HG03520 (cell line): Measurements from ENCODE around the gene HORMAD1.
"Not testable (repeated sequence)": the region's sequence is repeated elsewhere in the genome, so short reads cannot be mapped to it uniquely, and the experiment has no call there.

Source experiments
- ATAC-seq: cut with Tn5 transposase; IDR thresholded peaks from one replicate; pipeline ENCODE4 v1.9.1; 2021; ENCODE audit warnings: mild to moderate bottlenecking, moderate library complexity; ENCODE audit not compliant: unreplicated experiment

HORMAD1 gene, protein sequence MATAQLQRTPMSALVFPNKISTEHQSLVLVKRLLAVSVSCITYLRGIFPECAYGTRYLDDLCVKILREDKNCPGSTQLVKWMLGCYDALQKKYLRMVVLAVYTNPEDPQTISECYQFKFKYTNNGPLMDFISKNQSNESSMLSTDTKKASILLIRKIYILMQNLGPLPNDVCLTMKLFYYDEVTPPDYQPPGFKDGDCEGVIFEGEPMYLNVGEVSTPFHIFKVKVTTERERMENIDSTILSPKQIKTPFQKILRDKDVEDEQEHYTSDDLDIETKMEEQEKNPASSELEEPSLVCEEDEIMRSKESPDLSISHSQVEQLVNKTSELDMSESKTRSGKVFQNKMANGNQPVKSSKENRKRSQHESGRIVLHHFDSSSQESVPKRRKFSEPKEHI

DNA sequence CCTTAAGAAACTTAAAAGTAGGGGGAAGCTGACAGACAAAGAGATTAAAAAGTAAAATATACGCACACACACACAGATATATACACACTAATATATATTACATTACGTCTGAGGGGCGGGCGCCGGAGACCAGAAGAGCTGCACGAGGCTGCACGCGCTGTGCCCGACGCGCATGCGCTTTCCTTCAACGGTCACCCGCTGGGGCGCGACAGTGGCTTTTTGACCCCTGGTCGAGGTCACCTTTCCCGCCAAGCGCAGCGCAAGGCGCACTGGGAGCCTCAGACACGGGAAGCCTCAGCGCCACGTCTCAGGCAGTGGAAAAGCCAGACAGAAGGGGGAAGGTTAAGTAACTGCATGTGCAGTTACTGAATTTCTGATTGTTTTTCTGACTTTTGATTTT lies at the start of gene HORMAD1:
TSS of gene HORMAD1 (minus strand) at position 193 of the 400 bp plus-strand sequence. CDS start 1,390 bp downstream, outside the sequence.
- no peak for ATAC-seq

DNA sequence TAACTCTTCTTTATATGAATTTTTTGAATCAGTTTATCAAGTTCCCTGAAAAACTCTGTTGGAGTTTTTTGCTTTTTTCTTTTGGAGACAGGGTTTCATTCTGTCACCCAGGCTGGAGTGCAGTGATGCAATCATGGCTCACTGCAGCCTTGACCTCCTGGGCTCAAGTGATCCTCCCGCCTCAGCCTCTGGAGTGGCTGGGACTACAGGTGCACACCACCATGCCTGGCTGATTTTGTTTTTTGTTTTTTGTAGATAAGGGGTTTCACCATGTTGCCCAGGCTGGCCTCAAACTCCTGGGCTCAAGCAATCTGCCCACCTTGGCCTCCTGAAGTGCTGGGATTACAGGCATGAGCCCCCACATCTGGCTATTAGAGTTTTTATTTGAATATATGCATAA lies 47.0 kb upstream of the HORMAD1 start:
- ATAC-seq = not testable (repeated sequence)

DNA sequence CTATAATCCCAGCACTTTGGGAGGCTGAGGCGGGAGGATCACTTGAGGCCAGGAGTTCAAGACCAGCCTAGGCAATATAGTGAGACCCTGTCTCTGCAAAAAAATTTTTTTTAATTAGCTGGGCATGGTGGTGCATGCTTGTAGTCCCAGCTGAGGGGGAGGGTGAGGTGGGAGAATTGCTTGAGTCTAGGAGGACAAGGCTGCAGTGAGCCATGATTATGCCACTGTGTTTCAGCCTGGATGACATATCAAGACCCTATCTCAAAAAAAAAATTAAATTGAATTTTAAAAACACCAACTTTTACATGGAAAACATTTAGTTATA lies 45.2 kb upstream of the HORMAD1 start:
- ATAC-seq = peak; percentile 6

DNA sequence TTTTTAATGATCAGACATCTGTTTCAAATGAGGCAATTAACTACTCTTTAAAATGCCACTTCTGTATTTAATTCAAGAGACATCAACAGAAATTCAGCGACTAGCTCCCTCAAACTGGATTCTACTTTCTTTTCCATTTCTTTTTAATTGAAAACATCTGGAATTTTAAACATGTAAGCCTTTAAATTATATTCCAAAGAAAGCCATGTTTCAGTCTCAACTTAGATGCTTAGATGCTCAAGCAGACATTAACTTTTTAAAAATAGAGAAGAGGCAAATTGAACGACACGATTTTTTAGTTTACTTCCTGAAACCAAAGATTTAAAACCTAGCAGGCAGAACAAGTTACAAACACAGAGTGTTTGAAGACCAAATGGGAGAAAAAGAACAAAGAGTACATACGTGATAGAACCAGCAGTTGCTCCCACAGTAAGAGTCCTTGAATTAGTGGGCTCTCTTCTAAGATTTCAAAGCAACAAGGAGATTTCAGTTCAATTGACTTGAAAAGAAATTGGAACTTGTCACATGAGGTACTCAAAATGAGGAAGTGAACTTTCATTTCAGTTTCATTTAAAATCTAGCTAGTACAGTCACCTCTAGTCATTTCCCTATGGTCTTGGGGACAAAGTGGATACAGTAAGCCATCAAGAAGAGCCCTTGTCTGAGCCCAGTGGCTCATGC lies 44.7 kb upstream of the HORMAD1 start, which contains the start of gene CTSS:
TSS of gene CTSS (minus strand) at position 483 of the 681 bp plus-strand sequence. CDS start 1,015 bp downstream, outside the sequence.
- peak; percentile 77 for ATAC-seq

DNA sequence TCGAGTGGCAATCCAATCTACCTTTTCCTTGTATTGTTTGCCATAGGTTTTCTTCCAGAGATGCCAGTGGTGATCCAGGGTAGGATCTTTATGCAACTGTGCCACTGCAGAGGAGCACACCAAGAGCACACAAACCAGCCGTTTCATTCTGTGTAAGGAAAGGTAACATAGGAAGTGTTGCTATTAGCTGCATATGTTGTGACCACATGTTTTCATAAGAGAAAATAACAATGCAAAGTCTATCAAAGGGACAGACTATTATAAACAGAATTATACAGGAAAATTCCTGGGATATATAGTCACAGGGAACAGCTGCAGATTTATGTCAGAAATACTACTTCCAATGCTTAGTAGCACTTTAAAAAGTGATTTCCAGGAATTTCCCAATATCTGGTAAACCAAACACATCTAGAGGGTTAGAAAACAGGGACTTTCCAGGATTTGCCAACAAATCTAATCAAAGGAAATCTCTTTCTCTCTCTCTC lies 44.0 kb upstream of the HORMAD1 start:
- ATAC-seq = no peak

DNA sequence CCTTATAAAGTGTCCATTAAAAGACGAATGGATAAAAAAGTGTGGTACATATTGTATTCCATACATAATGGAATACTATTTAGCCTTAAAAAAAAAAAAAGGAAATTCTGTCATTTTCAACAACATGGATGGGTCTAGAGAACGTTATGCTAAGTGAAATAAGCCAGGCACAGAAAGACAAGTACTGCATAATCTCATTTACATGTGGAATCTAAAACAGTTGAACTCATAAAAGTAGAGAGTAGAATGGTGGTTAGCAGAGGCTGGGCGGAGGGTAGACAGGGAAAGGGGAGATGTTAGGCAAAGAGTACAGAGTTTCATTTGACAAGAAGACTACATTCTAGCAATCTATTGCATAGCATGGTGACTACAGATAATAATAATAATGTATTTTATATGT lies 42.3 kb upstream of the HORMAD1 start:
- ATAC-seq = no peak

DNA sequence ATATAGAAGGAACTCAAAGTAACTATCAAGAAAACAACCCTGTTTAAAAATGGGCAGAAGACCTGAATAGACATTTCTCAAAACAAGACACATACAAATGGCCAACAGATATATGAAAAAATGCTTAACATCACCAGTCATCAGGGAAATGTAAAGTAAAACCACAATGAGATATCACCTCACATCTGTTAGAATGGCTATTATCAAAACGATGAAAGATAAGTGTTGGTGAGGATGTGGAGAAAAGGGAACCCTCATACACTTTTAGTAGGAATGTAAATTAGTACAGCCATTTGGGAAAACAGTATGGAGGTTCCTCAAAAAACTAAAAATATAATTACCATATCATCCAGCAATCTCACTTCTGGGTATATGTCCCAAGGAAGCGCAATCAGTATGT lies 41.9 kb upstream of the HORMAD1 start:
- ATAC-seq = no peak

DNA sequence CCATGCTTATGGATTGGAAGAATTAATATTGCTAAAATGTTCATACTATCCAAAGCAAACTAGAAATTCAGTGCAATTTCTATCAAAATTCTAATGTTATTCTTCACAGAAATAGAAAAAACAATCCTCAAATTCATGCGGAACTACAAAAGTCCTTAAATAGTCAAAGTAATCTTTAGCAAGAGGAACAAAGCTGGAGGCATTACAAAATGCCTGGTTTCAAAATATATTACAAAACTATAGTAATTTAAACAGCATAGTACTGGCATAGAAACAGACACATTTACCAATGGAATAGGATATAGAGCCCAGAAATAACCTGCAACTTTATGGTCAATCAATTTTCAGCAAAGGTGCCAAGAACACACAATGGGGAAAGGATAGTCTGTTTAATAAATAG lies 41.1 kb upstream of the HORMAD1 start:
- no peak for ATAC-seq

DNA sequence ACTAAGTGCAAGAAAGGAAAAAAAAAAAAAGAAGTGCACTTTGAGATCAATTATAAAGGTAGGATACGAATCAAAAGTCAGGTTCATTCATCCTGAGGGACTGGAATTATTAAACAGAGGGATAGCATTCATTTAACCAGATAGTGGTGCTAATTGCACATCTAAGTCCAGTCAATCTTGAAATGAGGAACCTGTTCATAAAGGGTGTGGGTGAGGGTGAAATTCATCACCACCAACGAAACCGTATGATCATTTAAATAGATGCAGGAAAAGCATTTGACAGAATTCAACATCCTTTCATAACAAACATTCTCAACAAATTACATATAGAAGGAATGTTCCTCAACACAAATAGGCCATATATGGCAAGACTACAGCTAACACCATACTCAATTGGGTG lies 39.3 kb upstream of the HORMAD1 start:
- no peak for ATAC-seq

DNA sequence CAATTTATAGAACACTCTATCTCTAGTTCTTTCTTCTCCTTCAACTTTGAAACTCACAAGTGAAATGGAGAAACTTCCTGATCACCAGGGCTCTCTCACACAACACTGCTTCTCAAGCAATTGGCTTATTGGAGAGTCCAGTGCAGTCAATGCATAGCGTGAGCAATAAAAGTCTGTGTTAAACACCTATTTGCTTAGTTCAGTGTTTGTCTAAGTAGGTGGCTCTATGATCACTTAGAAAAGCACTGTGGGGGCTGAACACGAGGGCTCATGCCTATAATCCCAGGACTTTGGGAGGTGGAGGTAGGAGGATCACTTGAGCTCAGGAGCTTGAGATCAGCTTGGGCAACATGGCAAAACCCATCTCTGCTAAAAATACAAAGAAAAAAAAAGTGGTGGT lies 32.7 kb upstream of the HORMAD1 start:
- no peak for ATAC-seq

DNA sequence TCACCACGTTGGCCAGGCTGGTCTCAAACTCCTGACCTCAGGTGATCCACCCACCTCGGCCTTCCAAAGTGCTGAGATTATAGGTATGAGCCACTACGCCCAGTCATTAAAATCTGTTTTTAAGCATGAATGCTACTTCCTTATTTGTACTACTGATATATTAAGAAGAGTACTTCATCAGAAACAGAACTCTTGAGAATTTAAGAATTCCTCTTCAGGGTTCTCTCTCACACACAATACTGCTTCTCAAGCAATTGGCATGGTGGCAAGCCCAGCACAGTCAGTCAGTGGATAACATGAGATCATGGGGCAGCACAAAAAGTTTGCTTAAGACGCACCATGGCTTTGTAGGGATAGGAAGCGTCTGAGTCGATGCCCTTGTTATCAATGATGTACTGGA lies 30.7 kb upstream of the HORMAD1 start:
- ATAC-seq = no peak

DNA sequence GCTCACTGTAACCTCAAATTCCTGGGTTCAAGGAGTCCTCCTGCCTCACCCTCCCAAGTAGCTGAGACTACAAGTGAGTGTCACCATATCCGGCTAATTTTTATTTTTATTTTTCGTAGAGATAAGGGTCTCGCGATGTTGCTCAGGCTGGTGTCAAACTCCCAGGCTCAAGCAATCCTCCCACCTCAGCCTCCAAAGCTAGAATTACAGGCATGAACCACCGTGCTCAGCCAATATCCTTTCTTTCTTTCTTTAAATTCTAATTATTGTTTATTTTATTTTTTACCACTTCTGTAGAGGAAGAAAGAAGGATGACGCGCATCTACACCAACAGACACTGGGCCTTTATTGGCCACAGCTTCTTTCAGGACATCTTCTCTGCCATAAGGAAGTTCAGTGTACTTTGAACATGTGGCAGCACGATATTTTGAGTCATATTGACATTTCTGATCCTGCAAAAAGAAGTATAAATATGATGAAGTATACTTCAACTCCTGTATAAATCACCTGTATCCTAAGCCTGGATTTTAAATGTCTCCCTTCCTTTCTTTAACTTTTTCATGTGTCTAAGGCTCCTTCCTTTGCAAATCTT lies 29.1 kb upstream of the HORMAD1 start:
- no peak for ATAC-seq

DNA sequence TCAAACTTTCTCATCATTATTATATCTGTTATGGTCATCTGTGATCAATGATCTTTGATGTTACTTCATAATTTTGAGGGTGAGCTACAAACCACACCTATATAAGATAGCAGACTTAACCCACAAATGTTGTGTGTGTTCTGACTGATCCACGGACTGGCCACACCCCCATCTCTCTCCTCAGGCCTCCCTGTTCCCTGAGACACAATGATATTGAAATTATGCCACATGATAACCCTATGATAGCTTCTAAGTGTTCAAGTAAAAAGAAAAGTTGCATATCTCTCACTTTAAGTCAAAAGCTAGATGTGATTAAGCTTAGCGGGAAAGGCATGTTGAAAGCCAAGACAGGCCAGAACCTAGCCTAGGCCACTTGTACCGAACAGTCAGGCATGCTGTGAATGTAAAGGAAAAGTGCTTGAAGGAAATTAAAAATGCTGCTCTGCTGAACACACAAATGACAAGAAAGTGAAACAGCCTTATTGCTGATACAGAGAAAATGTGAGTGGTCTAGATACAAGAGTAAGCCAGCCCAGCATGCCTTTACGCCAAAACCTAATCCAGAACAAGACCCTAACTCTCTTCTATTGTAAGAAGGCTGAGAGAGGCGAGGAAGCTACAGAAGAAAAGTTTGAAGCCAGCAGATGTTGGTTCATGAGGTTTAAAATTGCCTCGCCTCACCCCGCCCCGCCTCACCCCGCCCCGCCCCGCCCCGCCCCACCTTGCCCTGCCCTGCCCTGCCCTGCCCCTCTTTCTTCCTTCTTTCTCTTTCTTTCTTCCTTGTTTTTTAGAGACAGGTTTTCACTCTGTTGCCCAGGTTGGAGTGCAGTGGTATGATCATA lies 28.4 kb upstream of the HORMAD1 start:
- ATAC-seq = no peak

DNA sequence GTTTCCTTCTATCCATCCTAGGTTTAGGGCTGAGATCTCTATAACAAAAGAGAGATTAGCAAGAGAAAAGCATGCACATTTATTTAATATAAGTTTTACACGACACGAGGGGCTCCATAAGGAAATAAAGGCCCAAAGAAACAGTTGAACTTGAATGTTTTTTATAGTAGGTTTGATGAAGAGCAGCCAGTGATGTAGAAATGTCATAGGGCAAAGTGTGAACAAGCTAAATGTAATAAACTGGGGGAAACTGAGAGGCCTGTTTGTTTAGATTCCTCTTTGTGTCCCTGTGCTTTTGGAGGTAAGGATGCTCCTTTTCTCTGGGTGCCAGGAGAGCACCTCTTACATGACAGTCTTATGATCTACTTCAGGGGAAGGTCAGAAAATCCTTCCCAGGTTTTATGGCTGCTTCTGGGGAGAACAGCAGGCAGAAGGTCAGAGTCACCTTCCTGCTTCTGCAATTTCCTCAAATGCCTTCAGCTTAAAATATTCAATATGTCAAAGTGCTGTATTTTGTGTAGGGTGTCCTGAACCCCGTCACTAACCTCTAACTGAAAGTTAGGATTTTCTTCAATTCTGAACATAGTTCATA lies 9.5 kb upstream of the HORMAD1 start:
- ATAC-seq = no peak

DNA sequence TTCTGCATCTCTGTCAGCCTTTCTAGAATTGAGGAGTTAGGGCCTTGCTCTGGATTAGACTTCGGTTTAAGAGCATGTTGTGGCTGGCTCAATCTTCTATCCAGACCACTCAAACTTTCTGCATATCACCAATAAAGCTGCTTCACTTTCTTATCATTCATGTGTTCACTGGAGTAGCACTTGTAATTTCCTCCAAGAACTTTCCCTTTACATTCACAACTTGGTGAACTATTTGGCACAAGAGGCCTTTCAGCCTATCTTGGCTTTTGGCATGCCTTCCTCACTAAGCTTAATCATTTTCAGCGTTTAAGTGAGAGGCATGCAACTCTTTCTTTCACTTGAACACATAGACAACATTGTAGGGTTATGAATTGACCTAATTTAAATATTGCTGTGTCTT lies 3.6 kb upstream of the HORMAD1 start:
- ATAC-seq = no peak

DNA sequence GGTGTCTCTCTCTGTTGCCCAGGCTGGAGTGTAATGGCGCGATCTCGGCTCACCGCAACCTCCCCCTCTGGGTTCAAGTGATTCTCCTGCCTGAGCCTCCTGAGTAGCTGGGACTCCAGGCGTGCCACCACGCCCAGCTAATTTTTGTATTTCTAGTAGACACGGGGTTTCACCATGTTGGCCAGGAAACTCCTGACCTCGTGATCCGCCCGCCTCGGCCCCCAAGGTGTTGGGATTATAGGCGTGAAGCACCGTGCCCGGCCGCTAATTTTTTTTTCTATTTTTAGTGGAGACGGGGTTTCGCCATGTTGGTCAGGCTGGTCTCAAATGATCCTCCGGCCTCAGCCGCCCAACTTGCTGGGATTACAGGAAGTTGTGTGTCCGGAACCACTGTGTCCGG lies 597 bp downstream of the HORMAD1 start:
- ATAC-seq = no peak

DNA sequence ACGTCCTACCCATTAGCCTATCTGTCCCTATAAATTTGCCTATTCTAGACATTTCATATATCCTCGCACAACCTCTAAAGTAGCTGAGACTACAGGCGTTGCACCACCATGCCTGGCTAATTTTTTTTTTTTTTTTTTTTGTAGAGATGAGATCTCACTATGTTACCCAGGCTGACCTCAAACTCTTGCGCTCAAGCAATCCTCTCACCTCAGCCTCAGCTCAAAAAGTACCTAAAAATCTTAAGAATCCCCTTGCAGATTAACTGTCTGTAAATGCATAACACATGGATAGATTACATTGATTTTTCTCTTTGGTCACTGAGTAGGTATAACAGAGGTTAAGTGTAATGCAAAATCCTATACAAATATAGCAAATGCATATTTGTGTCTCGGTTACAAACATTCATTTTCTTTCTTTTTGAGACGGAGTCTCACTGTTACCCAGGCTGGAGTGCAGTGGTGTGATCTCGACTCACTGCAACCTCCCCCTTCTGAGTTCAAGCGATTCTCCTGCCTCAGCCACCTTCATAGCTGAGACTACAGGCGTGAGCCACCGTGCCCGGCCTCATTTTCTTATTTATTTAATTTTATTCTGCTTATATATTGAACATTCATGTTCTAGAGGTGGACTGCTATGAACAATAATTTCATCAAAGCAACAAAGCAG lies 2.3 kb downstream of the HORMAD1 start:
- no peak for ATAC-seq

DNA sequence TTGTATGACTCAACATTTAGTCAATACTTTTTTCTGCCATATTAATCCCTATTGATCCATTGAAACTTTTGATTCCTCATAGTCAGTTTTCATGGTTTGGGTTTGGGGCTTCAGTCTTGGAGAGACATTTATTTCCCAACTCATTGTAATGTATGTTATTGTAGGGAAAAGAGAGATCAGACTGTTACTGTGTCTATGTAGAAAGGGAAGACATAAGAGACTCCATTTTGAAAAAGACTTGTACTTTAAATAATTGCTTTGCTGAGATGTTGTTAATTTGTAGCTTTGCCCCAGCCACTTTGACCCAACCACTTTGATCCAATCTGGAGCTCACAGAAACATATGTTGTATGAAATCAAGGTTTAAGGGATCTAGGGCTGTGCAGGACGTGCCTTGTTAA lies 11.7 kb downstream of the HORMAD1 start:
- ATAC-seq = not testable (repeated sequence)

DNA sequence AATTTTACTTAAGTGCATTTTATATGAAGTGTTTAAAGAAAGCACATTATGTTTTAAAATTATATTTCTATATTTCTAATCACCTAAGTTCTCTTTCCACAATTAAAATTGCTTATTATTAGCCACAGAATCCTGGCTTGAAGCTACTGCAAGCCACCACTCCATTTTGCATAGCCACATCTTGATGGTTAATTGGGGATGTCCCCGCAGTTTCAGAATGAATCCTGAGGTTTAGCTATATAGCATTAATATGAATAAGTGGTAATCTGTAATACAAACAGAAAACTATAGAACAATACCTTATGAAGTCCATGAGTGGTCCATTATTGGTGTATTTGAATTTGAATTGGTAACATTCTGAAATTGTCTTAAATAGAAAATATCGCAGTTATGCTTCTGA lies 12.1 kb downstream of the HORMAD1 start:
- ATAC-seq = no peak

DNA sequence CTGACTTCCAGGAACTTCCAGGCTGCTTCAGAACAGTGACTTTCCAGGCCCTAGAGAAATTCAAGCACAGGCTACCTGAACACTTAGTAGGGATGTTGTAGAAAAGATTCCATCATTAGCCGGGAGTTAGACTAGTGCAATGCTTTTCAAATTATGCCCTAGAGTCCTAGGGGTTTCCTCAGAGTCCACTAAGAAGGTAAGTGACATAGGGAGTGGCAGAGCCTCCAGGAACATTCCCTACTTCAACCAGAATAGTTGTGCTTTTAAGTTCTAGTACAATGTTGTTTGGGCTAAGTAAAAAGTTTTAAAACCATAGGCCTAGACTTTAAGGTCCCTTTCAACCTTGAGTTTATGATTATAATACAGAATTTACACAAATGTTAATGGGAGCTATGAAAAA lies 14.6 kb downstream of the HORMAD1 start:
- no peak for ATAC-seq
